Kidney capillary endothelial cell (primary cell): Measurements from ENCODE around the gene GID8.
"Not testable (repeated sequence)": the region's sequence is repeated elsewhere in the genome, so short reads cannot be mapped to it uniquely, and the experiment has no call there.

Experiments
- DNase-seq: peaks from one replicate; pipeline ENCODE4 v3.0.0-alpha.2; 2018; ENCODE audit warnings: low spot score

The GID8 gene

GRCh38 chr20:62958388-62959100, 20.6 kb downstream of the GID8 start:
- DNase-seq: no peak

- no peak for DNase-seq
Observed at GRCh38 chr20:62959101-62959971, 21.4 kb downstream of the GID8 start.

- no peak for DNase-seq
Observed at GRCh38 chr20:62959998-62960436, 22.1 kb downstream of the GID8 start.

- not testable (repeated sequence) for DNase-seq
Observed at GRCh38 chr20:62960446-62961309, 22.7 kb downstream of the GID8 start.

- no peak for DNase-seq
Observed at GRCh38 chr20:62961310-62961783, 23.4 kb downstream of the GID8 start.

- no peak for DNase-seq
Observed at GRCh38 chr20:62961799-62962198, 23.9 kb downstream of the GID8 start.

- DNase-seq: no peak
Observed at GRCh38 chr20:62962221-62962879, 24.4 kb downstream of the GID8 start.

- DNase-seq: no peak
Observed at GRCh38 chr20:62962891-62963613, 25.1 kb downstream of the GID8 start.

GRCh38 chr20:62963614-62964397, 25.9 kb downstream of the GID8 start:
- no peak for DNase-seq

GRCh38 chr20:62964700-62965099, 26.8 kb downstream of the GID8 start:
- DNase-seq: no peak

- no peak for DNase-seq
Observed at GRCh38 chr20:62965363-62965771, 27.4 kb downstream of the GID8 start.

GRCh38 chr20:62966212-62967148, 28.5 kb downstream of the GID8 start:
- no peak for DNase-seq

- DNase-seq: no peak
Observed at GRCh38 chr20:62967149-62967501, 29.2 kb downstream of the GID8 start.

- DNase-seq: no peak
Observed at GRCh38 chr20:62967628-62968351, 29.8 kb downstream of the GID8 start.

GRCh38 chr20:62968378-62969178, 30.6 kb downstream of the GID8 start:
- DNase-seq: no peak

GRCh38 chr20:62969179-62969760, 31.3 kb downstream of the GID8 start:
- no peak for DNase-seq

- no peak for DNase-seq
Observed at GRCh38 chr20:62969939-62970306, 32.0 kb downstream of the GID8 start.
